Nephron (organoid): Measurements from ENCODE around the gene NOP16.
A peak's percentile ranks its signal among the peaks of the same experiment; 100 is the strongest.

Experiments used
- H3K27ac Mint-ChIP-seq, 3 experiments: 2 replicates each; pipeline ENCODE4 v1.8.0; 2020; ENCODE audit warnings: mixed read lengths in 3 of 3, mild to moderate bottlenecking in 2 of 3, moderate library complexity in 1 of 3
- H3K27me3 Mint-ChIP-seq: 2 replicates; pipeline ENCODE4 v1.8.0; 2021; ENCODE audit warnings: low read depth, mild to moderate bottlenecking, moderate library complexity, mixed read lengths
- H3K36me3 Mint-ChIP-seq: 2 replicates; pipeline ENCODE4 v1.8.0; 2020; ENCODE audit warnings: low read depth, mixed read lengths
- H3K4me1 Mint-ChIP-seq: 2 replicates; pipeline ENCODE4 v1.8.0; 2020; ENCODE audit warnings: mixed read lengths
- H3K4me3 Mint-ChIP-seq, 3 experiments: 2 replicates each; pipeline ENCODE4 v1.8.0; 2020; ENCODE audit warnings: mild to moderate bottlenecking in 3 of 3, mixed read lengths in 3 of 3, moderate library complexity in 2 of 3
- H3K9me3 Mint-ChIP-seq: 2 replicates; pipeline ENCODE4 v1.8.0; 2020; ENCODE audit warnings: mixed read lengths
- TF ChIP-seq, protein P1 (sequence below), 3 experiments: fragments of 200-600 bp; sonication (generic); IDR thresholded peaks; one replicate each; pipeline ENCODE4 v1.5.0; 2021; ENCODE audit warnings: antibody characterized with exemption in 3 of 3; ENCODE audit not compliant: unreplicated experiment in 3 of 3

The NOP16 gene

DNA sequence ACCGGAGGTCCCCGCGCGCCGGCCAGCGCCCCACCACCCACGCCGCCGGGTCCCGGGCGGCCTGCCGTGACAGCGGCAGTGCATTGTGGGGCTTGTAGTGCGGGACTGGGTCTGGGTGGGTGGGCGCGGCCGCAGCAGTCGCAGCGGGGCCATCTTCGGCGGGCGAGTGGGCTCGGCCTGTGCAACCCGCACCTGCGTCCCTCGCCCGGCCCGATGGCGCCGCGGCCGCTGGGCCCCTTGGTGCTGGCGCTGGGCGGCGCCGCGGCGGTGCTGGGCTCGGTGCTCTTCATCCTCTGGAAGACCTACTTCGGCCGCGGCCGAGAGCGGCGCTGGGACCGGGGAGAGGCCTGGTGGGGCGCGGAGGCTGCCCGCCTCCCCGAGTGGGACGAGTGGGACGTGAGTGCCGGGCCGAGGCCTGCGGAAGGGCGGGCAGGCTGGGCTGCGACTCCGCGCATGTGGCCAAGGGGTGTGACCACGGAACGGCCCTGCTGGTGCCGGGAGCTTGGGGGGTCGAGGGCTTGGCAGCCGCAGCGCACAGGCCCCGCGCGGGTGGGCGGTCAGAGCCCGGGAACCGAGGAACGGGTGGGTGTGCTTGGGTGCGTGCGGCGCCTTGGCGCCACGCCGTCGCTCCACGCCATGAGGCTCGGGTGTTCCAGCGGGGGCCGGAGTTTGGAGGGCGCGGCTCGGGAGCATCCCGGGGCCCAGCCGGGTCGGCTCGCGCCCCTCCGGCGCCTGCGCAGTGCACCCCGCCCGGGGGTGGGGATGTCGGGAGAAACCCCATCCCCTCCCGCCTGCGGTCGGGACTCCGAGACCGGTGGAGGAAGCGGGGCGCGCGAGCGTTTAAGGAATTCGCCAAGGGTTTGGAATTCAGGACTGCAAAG lies 22.8 kb downstream of the NOP16 start, which contains the start of gene ARL10:
TSS of gene ARL10 (plus strand) at position 137 of the 881 bp plus-strand sequence. CDS start at position 214, 77 bp downstream.
- Mint-ChIP-seq H3K4me3 (peak within 1 kb of the TSS; percentile 76 to 89 (median 87)), H3K27ac (peak within 1 kb of the TSS in 1 of 3 experiments; percentile 51), H3K9me3 (no peaks in the 10 kb centered on the region), H3K27me3 (peaks cover 22% of the 10 kb centered on the region), H3K4me1 (peaks cover 12% of the 10 kb centered on the region), H3K36me3 (peaks cover 31% of the 10 kb centered on the region)
- TF ChIP-seq, protein P1, sequence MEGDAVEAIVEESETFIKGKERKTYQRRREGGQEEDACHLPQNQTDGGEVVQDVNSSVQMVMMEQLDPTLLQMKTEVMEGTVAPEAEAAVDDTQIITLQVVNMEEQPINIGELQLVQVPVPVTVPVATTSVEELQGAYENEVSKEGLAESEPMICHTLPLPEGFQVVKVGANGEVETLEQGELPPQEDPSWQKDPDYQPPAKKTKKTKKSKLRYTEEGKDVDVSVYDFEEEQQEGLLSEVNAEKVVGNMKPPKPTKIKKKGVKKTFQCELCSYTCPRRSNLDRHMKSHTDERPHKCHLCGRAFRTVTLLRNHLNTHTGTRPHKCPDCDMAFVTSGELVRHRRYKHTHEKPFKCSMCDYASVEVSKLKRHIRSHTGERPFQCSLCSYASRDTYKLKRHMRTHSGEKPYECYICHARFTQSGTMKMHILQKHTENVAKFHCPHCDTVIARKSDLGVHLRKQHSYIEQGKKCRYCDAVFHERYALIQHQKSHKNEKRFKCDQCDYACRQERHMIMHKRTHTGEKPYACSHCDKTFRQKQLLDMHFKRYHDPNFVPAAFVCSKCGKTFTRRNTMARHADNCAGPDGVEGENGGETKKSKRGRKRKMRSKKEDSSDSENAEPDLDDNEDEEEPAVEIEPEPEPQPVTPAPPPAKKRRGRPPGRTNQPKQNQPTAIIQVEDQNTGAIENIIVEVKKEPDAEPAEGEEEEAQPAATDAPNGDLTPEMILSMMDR (IDR thresholded peaks at IDR 0.05; ENCODE audit: unreplicated experiment in 3 of 3): no peak

DNA sequence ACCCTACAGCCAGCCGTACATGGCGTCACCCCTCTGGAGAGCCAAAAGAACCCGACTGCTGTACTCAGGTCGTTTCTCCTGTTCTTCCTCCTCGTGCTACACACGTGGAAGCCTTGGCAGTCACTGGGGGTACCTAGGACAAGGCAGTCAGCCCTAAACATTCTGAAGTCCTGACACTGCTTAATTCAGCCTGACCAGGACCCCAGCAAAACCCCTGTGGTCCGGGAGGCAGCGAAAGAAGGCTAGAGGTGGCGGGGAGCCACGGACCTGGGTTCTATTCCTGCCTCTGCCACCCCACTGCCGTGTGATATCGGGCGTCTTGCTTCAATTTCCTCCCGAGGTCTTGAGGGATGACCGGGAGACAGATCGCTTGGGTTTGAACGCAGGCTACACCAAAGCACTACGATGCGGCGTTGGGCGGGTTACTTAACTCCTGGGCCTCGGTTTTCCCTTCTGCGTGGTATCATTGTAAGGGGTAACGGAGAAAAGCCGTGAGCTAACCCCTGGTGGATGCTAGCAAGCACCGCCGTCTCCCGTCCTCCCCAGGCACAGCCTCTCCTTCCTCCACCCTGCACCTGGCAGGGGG lies 23.5 kb downstream of the NOP16 start:
- Mint-ChIP-seq H3K4me1 (peaks cover 13% of the 10 kb centered on the region), H3K27me3 (peaks cover 22% of the 10 kb centered on the region), H3K27ac (peak overlapping the region in 1 of 3 experiments; percentile 51), H3K4me3 (peak overlapping the region; percentile 76 to 81 (median 79)), H3K9me3 (no peaks in the 10 kb centered on the region), H3K36me3 (peaks cover 24% of the 10 kb centered on the region)
- TF ChIP-seq, protein P1 (IDR thresholded peaks at IDR 0.05; ENCODE audit: unreplicated experiment in 3 of 3): no peak

DNA sequence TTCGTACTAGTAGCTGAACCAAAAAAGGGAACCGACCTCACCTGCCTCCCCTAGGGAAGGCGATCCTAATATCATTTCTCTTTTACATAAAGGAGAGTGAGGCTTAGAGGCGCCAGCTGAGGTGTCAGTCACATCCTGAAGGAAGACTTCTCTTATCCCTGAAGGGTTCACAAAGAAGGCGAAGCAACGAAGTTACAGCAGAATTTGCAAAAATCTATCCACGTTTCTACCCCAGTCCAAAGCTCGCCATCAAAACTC lies 26.2 kb downstream of the NOP16 start:
- H3K4me3 Mint-ChIP-seq: peak overlapping the region; percentile 98 to 99 (median 98)
- H3K27me3 Mint-ChIP-seq: peaks cover 22% of the 10 kb centered on the region
- peaks cover 17% of the 10 kb centered on the region for H3K36me3 Mint-ChIP-seq
- peak overlapping the region in 1 of 3 experiments; percentile 79 for H3K27ac Mint-ChIP-seq
- H3K4me1 Mint-ChIP-seq: peaks cover 15% of the 10 kb centered on the region
- TF ChIP-seq, protein P1 (IDR thresholded peaks at IDR 0.05; ENCODE audit: unreplicated experiment in 3 of 3): no peak
- no peaks in the 10 kb centered on the region for H3K9me3 Mint-ChIP-seq

DNA sequence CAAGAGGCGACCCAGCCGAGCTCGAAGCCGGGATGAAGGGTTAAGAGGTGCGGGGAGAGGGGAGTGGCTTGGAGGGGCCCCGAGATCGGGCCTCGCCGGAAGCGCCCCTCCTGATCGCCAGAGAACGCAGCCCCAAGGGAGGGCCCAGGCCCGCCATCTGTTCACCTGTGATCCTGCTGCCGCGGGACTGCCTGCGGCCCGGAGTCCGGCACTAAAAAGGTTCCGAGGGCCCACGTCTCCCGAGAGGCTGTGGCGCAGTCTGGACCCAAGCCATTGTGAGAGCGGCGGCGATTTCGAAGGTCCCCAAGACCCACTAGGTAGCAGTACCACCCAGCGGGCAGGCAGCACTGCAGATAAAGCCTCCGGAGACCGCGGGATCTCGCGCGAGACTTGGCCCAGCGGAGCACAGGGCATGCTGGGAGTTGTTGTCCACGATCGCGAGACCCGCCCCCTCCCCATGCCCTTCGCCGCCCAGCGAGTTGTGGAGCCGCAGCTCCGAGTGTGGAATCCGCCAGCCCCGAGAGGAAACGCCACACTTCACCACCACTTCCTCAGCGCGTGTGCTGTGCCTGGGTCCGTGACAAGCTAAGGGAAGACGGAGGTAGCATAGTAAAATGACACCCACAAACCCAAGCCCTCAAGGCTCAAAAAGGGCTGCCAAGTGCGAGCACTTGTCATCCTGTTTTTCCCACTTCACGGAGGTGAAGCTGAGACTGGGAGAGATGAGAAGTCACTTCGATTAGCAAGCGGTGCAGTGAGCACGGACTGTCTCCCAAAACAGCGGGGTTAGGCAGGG lies 26.8 kb downstream of the NOP16 start, which contains the start of gene KIAA1191:
TSS of gene KIAA1191 (minus strand) at position 328 of the 796 bp plus-strand sequence. CDS start 2,256 bp downstream, outside the sequence.
- Mint-ChIP-seq H3K36me3 (peaks cover 17% of the 10 kb centered on the region), H3K4me3 (peak within 1 kb of the TSS; percentile 98 to 99 (median 98)), H3K27me3 (peaks cover 22% of the 10 kb centered on the region), H3K27ac (peak within 1 kb of the TSS; percentile 79 to 95 (median 93)), H3K4me1 (peaks cover 14% of the 10 kb centered on the region), H3K9me3 (no peaks in the 10 kb centered on the region)
- TF ChIP-seq, protein P1 (IDR thresholded peaks at IDR 0.05; ENCODE audit: unreplicated experiment in 3 of 3): no peak

DNA sequence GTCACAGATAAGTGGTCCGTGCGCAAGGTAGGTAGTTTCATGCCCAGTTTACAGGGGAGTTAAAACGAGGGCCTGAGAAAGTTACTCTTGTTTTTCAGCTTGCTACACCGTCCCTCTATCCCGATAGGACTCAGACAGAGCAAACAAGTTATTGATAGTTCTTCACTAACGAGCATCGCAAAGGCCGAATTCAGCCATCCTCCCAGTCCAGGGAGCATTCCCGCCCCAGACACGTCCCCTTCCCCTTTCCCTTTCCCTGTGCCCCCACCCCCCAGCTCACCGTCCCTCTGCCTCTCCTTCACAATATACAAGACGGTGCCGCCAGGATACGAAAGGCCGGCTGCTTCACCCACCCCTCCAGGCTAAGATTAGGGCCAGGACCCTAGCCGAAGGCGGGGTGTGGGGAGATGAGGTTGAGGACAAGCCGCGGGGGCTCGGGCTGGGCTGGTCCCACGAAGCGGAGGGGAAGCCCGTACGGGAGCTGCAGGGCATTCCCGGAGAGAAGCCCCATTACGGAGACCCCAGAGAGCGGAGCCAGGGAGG lies 27.4 kb downstream of the NOP16 start:
- TF ChIP-seq, protein P1 (IDR thresholded peaks at IDR 0.05; ENCODE audit: unreplicated experiment in 3 of 3): no peak
- Mint-ChIP-seq H3K4me1 (peaks cover 14% of the 10 kb centered on the region), H3K27ac (peak overlapping the region; percentile 79 to 95 (median 85)), H3K36me3 (peaks cover 18% of the 10 kb centered on the region), H3K9me3 (no peaks in the 10 kb centered on the region), H3K4me3 (peak overlapping the region; percentile 98 to 99 (median 98)), H3K27me3 (peaks cover 22% of the 10 kb centered on the region)
